OCI-LY7 (cell line): ENCODE results near the gene ANKRD40. TPM values are rescaled to one million over a fixed set of nuclear protein-coding genes. Genes with fewer than 3 reads are reported as not detected.

Source experiments
- Bru-seq: library from RNA; stranded (reverse); fragments of 400-500 nt; gene quantifications from one replicate; lab custom pipeline; 2021; lab: Mats Ljungman, UMichigan
- BruChase-seq, 2 experiments: library from RNA; stranded (reverse); fragments of 400-500 nt; gene quantifications; one replicate each; lab custom pipeline; 2021; lab: Mats Ljungman, UMichigan
- BruUV-seq: library from RNA; stranded (reverse); fragments of 400-500 nt; replicated peaks from 2 replicates; lab custom pipeline; 2021; lab: Mats Ljungman, UMichigan
- CTCF ChIA-PET: fragments of 300-600 bp; sonication (Branson Sonifier 250); formaldehyde crosslinking; loops from one replicate; lab custom pipeline; 2022; ENCODE audit warnings: antibody characterized with exemption; ENCODE audit not compliant: unreplicated experiment; lab: Charles Lee
- POLR2A ChIA-PET: fragments of 300-600 bp; sonication (Branson Sonifier 250); formaldehyde crosslinking; loops from one replicate; lab custom pipeline; 2022; ENCODE audit warnings: antibody characterized with exemption; lab: Charles Lee
- DNase-seq: peaks from one replicate; pipeline ENCODE4 v3.0.0-alpha.2; 2015; ENCODE audit warnings: low spot score
- H2AFZ ChIP-seq: fragments of 200-600 bp; sonication (generic), shearing (Covaris generic); 2 replicates; pipeline ENCODE4 v1.6.1; 2014; ENCODE audit warnings: mild to moderate bottlenecking, antibody characterized with exemption, low read length, moderate library complexity
- H3K27ac ChIP-seq: fragments of 200-600 bp; sonication (generic); 2 replicates; pipeline ENCODE4 v1.5.1; 2014; ENCODE audit warnings: mixed run types, low read depth, mild to moderate bottlenecking, moderate library complexity, low read length, inconsistent platforms; ENCODE audit not compliant: poor library complexity, severe bottlenecking
- H3K36me3 ChIP-seq: fragments of 200-600 bp; sonication (generic); 2 replicates; pipeline ENCODE4 v1.6.1; 2014; ENCODE audit warnings: mild to moderate bottlenecking, antibody characterized with exemption, low read length, moderate library complexity, mixed read lengths; ENCODE audit not compliant: insufficient read depth
- H3K4me1 ChIP-seq: fragments of 200-600 bp; sonication (generic); 2 replicates; pipeline ENCODE4 v1.5.1; 2014; ENCODE audit warnings: mild to moderate bottlenecking, low read length; ENCODE audit not compliant: insufficient read depth, poor library complexity, severe bottlenecking
- H3K4me2 ChIP-seq: fragments of 200-600 bp; sonication (generic); 2 replicates; pipeline ENCODE4 v1.6.1; 2014; ENCODE audit warnings: mild to moderate bottlenecking, low read length
- H3K4me3 ChIP-seq: fragments of 200-600 bp; sonication (generic); 2 replicates; pipeline ENCODE4 v1.5.1; 2014; ENCODE audit warnings: mild to moderate bottlenecking, low read depth, low read length; ENCODE audit not compliant: poor library complexity, severe bottlenecking
- H3K79me2 ChIP-seq: fragments of 200-600 bp; sonication (generic); 2 replicates; pipeline ENCODE4 v1.6.1; 2016; ENCODE audit warnings: low read depth, mild to moderate bottlenecking, low read length, moderate library complexity, mixed read lengths; ENCODE audit not compliant: insufficient read depth
- H3K9me2 ChIP-seq: fragments of 200-600 bp; sonication (generic); 2 replicates; pipeline ENCODE4 v1.6.1; 2016; ENCODE audit warnings: mild to moderate bottlenecking, low read length, mixed read lengths; ENCODE audit not compliant: insufficient read depth
- H3K9me3 ChIP-seq: fragments of 200-600 bp; sonication (generic); 2 replicates; pipeline ENCODE4 v1.6.1; 2014; ENCODE audit warnings: mild to moderate bottlenecking, mixed run types, low read length, mixed read lengths
- H4K20me1 ChIP-seq: fragments of 200-600 bp; sonication (generic); 2 replicates; pipeline ENCODE4 v1.6.1; 2014; ENCODE audit warnings: mild to moderate bottlenecking, antibody characterized with exemption, low read length, moderate library complexity, mixed read lengths; ENCODE audit not compliant: insufficient read depth
- CTCF ChIP-seq: fragments of 200-600 bp; sonication (generic); conservative IDR thresholded peaks from 2 replicates; pipeline ENCODE4 v1.5.1; 2014; ENCODE audit warnings: mild to moderate bottlenecking, antibody characterized with exemption, low read length, moderate library complexity, mixed read lengths
- EZH2phosphoT487 ChIP-seq: fragments of 200-600 bp; sonication (generic); IDR thresholded peaks from 2 replicates; pipeline ENCODE4 v1.6.1; 2018; ENCODE audit warnings: low read depth, borderline replicate concordance, mild to moderate bottlenecking, mixed run types, antibody characterized with exemption, low read length, moderate library complexity, mixed read lengths
- intact Hi-C: fragments of 100-400 bp; cut with micrococcal nuclease; formaldehyde crosslinking; loops from one replicate; pipeline ENCODE4 v1.10.0; 2022; ENCODE audit not compliant: unreplicated experiment
- long read RNA-seq: library from polyadenylated mRNA; stranded (forward); transcript quantifications from one replicate; pipeline ENCODE4 v2.0.0, GENCODE V29; 2022
- total RNA-seq, 2 experiments: library from RNA; depleted of rRNA in 1 of 2; stranded (reverse); fragments of >200 nt in 1 of 2; shearing (Covaris generic) in 1 of 2; gene quantifications; 2 replicates each; pipeline ENCODE4 v1.2.3, GENCODE V29; 2014 to 2022

The ANKRD40 gene, protein sequence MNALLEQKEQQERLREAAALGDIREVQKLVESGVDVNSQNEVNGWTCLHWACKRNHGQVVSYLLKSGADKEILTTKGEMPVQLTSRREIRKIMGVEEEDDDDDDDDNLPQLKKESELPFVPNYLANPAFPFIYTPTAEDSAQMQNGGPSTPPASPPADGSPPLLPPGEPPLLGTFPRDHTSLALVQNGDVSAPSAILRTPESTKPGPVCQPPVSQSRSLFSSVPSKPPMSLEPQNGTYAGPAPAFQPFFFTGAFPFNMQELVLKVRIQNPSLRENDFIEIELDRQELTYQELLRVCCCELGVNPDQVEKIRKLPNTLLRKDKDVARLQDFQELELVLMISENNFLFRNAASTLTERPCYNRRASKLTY
- 25.7 and 27.7 TPM in 2 replicates for total RNA-seq (2014; rRNA removed; shearing (Covaris generic))
- 47.9 and 50.4 TPM in 2 replicates for total RNA-seq (2022)
- Bru-seq, nascent RNA = percentile 84 among the genes with signal in this experiment
- percentile 90 among the genes with signal in this experiment for BruChase-seq, experiment 1, labeled RNA remaining after a 6-hour chase
- BruChase-seq, experiment 2, labeled RNA remaining after a 2-hour chase = percentile 96 among the genes with signal in this experiment
- long read RNA-seq, full-length matches to known transcripts = 18 of 24 reads
- long read RNA-seq, partial matches to known transcripts = 1 of 24 reads
- long read RNA-seq, other reads (novel, unspliced or antisense) = 5 of 24 reads

DNA sequence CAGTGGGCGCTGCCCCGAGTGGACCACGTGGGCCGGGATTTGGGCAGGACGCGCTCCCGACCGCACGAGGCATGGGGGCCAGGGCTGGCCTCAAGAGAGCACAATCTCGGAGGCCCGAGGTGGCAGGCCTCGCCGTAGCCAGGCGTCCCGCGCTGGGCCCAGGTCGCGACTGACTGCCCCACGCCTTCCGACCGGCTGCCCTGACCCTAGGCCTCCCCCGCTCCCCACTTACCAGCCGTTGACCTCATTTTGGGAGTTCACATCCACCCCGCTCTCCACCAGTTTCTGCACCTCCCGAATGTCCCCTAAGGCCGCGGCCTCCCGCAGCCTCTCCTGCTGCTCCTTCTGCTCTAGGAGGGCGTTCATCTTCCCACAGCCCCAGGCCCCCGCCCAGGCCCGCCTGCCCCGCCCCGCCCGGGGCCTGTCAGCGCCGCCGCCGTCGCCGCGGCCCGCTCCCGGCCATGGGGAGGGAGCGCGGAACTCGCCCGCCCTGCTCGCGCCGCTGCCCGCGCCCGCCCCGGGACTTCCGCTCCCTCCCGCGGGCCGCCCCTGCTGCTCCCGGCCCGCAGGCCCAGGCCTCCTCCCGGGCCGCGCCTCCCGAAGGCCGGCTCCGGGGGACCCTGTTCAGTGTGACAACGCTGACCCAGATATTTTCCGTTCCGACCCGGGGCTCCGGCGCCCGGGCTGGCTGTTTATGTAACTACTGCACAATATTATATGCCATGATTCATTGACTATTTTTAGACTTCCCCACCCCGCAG is at the start of gene ANKRD40:
Gene ANKRD40, minus strand, starts transcription at position 626 of the 761 bp plus-strand sequence. Its CDS starts 260 bp downstream, at position 366.
- CTCF ChIA-PET = no interaction called here
- BruUV-seq = TSS peak; percentile 42
- peak within 1 kb of the TSS; percentile 96 for H3K4me2 ChIP-seq
- peak within 1 kb of the TSS; percentile 86 for H3K27ac ChIP-seq
- no peaks in the 10 kb centered on the region for H3K9me2 ChIP-seq
- H3K9me3 ChIP-seq = no peaks in the 10 kb centered on the region
- DNase-seq = peak; percentile 91
- H4K20me1 ChIP-seq = no peaks in the 10 kb centered on the region; the same call in 1 of the 2 replicates
- POLR2A ChIA-PET = interaction anchor here (0.7 to 1.3 kb wide), 2 partner anchors 12 to 440 kb away, joined by 3 to 10 read pairs; partner anchors contain the start of gene LUC7L3
- intact Hi-C loops = loop anchor here (1.0 to 10.0 kb wide), 3 partner anchors 12 to 223 kb away; partner anchors contain the start of genes LUC7L3 and TOB1
- H2AFZ ChIP-seq = peak within 1 kb of the TSS; percentile 95
- H3K36me3 ChIP-seq = peaks cover 32% of the 10 kb centered on the region
- peak within 1 kb of the TSS; percentile 92 for H3K4me3 ChIP-seq
- H3K79me2 ChIP-seq = peaks cover 43% of the 10 kb centered on the region
- no peak for TF ChIP-seq EZH2phosphoT487
- no peak for TF ChIP-seq CTCF
- peaks cover 32% of the 10 kb centered on the region for H3K4me1 ChIP-seq

- Histone ChIP-seq H4K20me1 (0 out of 2 replicates have a peak, but pooled peaks cover 4% of the 10 kb centered on the region), H3K4me2 (no peak overlapping the region), H3K4me1 (no peaks in the 10 kb centered on the region), H3K4me3 (no peak overlapping the region), H3K9me2 (no peaks in the 10 kb centered on the region), H3K27ac (no peak overlapping the region), H3K79me2 (no peaks in the 10 kb centered on the region), H3K9me3 (no peaks in the 10 kb centered on the region), H2AFZ (no peak overlapping the region), H3K36me3 (peaks cover 68% of the 10 kb centered on the region)
- TF ChIP-seq CTCF (no peak), EZH2phosphoT487 (no peak)
- no TSS peak for BruUV-seq
- DNase-seq = no peak
- intact Hi-C loops = loop anchor here (2.0 kb wide), 1 partner anchor 20 kb away; no protein-coding TSS in a partner anchor
- ChIA-PET CTCF (no interaction called here), POLR2A (interaction anchor here (0.6 kb wide), 1 partner anchor 951 kb away, joined by 3 read pairs; no protein-coding TSS in a partner anchor)
Measured at GRCh38 chr17:50754521-50754920, 46.8 kb upstream of the ANKRD40 start.
